Stimulated activated CD4-positive, alpha-beta T cell treated with anti-CD3 and anti-CD28 coated beads, Interleukin-2, amount 100 ng/mL, for 24 hours (primary cell): ENCODE data around the gene ST3GAL3.

Experiments
- DNase-seq, 2 donors: peaks; one replicate each; pipeline ENCODE4 v3.0.0-alpha.2; 2020

The ST3GAL3 gene

GRCh38 chr1:43854473-43854872 lies 147.1 kb downstream of the ST3GAL3 start:
- DNase-seq = no peak

- DNase-seq = no peak
Observed at GRCh38 chr1:43856188-43856587, 148.9 kb downstream of the ST3GAL3 start.

- DNase-seq = no peak
Observed at GRCh38 chr1:43857163-43857562, 149.8 kb downstream of the ST3GAL3 start.

GRCh38 chr1:43858324-43858723 lies 151.0 kb downstream of the ST3GAL3 start:
- DNase-seq = no peak

DNA sequence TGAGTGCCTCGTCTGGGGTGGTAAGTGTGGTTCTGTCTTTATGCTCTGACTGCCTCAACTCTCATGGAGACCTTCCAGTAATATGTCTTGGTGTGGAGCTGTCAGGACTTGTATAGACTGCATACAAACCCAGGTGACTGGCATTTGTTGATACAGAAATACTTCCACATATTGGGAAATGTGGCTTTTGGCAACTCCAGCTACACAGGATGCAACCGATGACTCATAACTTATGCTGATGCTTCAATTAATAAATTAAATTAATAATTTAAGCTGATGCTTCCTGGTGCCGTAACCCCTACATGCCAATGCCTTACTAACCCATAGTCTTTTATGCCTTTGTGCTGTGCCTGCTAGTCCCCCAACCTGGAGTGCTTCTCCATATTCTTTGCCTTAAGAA lies 154.0 kb downstream of the ST3GAL3 start:
- DNase-seq = no peak

DNA sequence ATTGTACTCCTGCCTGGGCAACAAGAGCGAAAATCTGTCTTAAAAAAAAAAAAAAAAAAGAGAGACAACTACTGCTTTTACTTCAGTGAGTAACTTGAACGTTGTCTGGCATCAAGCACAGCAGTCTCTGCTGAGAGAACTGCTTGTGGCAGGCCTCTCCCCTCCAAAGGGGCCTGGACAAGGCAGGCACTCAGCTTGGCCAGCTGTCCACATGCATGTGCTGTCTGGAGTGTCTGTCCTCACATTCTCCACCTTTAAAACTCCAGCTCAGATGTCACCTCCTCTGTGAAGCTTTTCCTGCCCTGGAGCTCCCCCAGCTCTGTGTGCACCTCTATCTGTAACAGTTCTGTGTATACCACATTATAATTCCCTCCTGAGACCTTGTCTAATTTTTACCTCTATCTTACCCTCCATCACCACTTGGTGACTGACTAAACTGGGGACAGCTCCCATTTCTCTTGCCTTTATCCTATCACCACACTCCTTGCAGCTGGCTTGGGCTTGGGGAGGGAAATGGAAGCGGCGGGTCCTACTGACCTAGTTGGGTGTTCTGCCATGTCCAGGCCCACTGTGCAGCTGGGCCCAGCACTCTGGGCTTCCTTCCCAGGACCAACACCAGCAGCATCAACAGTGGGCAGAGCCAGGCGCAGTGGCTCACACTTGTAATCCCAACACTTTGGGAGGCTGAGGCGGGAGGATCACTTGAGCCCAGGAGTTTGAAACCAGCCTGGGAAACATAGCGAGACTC lies 154.8 kb downstream of the ST3GAL3 start:
- DNase-seq = no peak

DNA sequence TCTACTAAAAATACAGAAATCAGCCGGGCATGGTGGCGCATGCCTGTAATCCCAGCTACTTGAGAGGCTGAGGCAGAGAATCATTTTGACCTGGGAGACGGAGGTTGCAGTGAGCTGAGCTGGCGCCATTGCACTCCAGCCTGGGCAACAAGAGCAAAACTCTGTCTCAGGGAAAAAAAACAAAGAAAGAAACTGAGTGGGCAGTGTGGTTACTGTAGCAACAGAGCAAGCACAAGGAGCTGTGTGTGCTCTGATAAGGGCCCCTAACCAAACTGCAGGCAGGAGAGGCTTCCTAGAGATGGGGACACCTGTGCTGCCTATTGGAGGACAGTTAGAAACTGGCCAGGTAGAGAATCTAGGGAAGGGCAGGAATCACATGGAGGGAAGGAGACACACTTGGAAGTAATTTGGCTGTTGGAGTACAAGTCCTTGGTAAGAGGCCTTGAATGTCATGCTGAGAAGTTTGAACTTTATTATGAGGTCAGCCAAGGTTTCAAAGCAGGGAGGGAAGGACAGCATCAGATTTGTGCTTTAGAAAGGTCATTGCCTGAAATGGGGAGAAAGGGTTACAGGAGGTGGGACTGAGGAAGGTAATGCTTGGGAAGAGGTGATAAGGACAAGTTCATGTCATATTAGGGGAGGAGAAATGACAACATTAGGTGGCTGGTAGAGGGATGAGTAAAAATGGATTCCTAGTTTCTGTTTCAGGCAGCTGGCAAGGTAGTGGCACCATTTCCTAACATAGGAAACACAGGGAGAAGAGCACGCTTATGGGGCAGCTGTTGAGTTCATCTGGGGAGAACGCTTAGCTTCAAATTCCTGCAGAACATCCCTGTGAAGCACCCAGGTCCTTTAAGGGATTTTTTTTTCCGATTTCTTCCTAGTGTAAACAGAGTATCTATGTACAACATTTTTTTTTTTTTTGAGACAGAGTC lies 157.0 kb downstream of the ST3GAL3 start:
- no peak for DNase-seq

DNA sequence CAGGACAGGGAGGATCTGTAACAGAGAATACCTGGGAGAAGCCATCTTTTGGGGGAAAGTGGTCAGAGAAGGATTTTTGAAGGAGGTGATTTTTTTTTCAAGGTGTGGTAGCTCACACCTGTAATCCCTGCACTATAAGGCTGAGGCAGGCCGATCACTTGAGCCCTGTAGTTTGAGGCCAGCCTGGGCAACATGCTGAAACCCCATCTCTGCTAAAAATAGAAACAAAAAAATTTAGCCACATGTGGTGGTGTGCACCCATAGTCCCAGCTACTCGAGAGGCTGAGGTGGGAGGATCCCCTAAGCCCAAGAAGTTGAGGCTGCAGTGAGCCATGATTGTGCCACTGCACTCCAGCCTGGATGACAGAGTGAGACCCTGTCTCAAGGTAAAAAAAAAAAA lies 158.9 kb downstream of the ST3GAL3 start:
- DNase-seq = no peak

- DNase-seq = no peak
Observed at GRCh38 chr1:43867976-43868740, 160.8 kb downstream of the ST3GAL3 start.

DNA sequence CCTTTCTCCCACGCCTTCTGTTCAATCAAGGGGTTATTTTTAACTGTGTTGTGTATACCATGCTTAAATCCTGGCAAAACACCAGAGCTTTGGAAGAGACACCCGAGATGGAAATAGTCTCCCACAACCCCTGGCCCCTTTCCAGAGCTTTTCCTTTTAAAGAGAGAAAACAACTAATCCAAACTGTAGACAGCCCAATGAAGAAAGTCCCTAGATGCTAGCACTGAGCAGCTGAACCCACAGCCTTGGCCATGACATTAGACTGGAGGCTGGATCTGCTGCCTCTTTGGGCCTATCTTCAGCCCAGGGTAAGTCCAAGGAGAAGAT lies 161.4 kb downstream of the ST3GAL3 start:
- DNase-seq = no peak

DNA sequence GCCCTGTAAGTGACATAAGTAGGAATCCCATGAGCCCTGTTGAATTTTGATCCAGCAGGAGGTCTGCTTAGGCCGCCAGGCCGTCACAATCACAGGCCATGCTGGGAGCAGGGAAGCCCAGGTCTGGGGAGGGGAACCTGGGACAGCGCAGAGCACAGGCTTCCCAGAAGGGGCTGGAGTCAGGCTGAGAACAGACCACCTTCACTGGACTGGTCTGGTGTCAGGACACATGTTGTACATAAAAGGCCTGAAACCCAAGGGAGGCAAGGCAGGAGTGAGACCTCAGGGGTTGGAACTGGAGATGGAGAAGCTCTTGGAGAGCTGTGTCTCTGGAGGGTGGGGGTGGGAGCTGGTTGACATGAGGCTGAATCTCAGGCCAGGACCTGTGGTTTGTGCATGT lies 163.0 kb downstream of the ST3GAL3 start:
- DNase-seq = no peak

DNA sequence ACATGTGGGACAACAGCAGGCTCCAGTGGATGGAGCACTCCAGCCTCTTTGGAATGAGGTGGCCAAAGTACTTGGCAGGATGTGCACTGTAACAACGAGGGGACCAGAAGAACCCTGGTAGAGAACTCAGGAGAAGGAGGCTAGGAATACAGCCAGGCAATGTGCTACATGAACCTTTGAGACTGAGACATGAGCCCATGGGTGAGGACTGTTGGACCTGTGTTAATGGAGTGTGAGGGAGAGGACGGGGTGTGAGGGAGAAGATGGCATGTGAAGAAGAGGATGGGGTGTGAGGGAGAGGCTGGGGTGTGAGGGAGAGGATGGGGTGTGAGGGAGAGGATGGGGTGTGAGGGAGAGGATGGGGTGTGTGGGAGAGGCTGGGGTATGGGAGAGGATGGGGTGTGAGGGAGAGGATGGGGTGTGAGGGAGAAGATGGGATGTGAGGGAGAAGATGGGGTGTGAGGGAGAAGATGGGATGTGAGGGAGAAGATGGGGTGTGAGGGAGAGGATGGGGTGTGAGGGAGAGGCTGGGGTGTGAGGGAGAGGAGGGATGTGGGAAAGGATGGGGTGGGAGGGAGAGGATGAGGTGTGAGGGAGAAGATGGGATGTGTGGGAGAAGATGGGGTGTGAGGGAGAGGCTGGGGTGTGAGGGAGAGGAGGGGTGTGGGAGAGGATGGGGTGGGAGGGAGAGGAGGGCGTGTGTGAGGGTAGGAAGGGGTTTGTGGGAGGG lies 164.0 kb downstream of the ST3GAL3 start:
- no peak for DNase-seq

GRCh38 chr1:43872280-43872679 lies 164.9 kb downstream of the ST3GAL3 start:
- DNase-seq = no peak

DNA sequence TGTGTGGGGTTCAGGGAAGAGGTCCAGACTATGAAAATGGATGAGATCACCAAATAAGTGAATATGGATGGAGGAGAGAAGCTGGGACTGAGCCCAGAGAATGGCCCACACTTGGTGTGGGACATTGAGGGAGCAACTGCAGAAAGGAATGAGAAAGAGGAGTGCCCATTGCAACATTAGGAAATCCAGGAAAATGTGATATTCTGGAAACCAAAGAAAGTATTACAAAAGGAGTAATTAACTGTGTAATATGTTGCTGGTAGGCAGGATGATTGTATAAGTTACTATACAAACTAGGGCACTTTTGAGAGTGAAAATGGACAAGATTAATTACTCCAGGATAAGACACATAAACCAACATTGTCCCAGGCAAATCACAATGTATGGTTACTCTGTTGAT lies 166.5 kb downstream of the ST3GAL3 start:
- no peak for DNase-seq

DNA sequence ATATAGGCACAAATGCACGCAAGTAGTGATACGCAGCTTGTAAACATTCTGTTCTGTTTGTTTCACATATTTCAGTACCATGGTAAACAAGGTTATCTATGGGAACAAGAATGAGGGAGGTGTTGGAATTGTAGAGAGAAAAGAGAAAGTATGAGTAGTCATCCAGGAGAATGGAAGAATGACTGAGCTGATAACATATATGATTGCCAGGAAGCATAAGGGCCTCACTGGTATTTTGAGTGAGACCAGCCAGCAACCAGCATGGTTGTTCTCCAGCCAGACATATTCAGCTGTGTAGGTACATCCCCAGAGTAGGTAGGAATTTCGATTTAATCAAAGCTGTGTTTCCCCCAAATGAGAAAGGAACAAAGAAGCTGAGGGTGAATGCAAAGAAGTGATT lies 167.4 kb downstream of the ST3GAL3 start:
- no peak for DNase-seq

DNA sequence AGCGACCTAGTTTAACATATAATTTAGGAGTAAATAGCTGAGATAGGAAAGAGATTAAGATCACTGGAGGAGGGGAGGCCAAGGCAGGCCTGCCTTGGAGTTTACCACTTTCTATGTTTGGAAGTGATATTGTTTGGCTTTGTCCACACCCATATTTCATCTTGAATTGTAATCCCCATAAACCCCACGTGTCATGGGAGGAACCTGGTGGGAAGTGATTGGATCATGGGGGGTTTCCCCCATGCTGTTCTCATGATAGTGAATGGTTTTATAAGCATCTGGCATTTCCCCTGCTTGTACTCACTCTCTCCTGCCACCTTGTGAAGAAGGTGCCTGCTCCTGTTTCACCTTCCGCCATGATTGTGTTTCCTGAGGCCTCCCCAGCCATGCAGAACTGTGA lies 168.0 kb downstream of the ST3GAL3 start:
- DNase-seq = no peak

- DNase-seq = no peak
Observed at GRCh38 chr1:43877101-43877500, 169.8 kb downstream of the ST3GAL3 start.

DNA sequence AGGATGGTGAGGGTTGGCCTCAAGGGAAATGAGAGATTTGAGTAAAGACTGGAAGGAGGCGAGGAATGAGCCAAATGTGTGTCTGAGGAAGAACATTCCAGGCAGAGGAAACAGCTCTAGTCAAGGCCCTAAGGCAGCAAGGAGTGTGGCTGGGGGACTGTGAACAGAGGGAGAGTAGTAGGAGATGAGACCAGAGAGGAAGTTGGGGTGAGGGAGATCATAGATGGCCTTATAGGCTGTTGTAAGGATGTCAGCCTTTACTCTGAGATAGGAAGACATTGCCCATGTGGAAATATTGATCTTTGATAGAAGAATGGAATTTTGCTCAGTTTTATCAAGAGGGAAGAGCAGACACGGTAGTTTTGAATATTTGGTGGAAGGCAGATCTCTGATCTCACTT lies 171.1 kb downstream of the ST3GAL3 start:
- no peak for DNase-seq

DNA sequence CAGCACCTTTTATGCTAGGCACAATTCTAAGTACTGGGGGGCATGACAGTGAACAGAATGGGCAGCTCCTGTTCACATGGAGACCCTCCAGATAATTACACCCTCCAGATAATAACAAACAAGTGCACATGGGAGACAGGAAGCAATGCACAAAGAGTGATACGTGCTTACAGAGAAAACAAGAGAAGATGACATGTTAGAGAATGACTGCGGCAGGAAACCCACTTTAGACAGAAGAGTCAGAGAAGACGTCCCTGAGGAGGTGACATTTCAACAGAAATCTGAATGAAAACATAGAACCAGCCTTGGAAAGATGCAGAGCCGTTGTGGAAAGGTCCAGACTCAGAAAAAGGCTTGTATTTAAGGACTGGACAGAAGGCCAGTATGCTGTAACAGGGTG lies 171.5 kb downstream of the ST3GAL3 start:
- no peak for DNase-seq

GRCh38 chr1:43879414-43879813 lies 172.1 kb downstream of the ST3GAL3 start:
- DNase-seq = no peak

DNA sequence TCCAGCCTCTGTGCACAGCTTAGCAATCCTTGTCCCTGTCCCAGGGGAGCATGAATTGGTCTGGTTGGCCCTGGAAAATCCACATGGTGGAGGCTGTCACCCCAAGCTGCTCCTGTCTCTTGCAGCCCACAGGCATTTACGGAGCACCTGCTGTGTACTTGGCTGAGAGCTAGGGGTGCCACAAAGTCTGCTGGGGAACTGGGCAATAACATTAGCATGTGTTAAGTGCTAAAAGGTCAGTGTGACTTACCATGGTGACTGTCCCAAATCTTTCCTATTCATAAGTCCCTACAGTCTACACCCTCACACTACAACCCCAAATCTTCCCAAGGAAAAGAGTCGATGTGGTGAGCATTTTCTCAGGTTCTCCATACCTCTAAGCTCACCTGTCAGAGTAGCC lies 172.7 kb downstream of the ST3GAL3 start:
- DNase-seq = no peak

GRCh38 chr1:43880604-43881003 lies 173.3 kb downstream of the ST3GAL3 start:
- DNase-seq = no peak

- no peak for DNase-seq
Observed at GRCh38 chr1:43881415-43881814, 174.1 kb downstream of the ST3GAL3 start.
